Umbilical cord (tissue), 2 donors: ENCODE measurements around the gene KCNE1. TPM values are rescaled to one million over a fixed set of nuclear protein-coding genes. Genes with fewer than 3 reads are reported as not detected.

Experiments used
- DNase-seq: peaks from one replicate; pipeline ENCODE4 v3.0.0-alpha.2; 2015; ENCODE audit warnings: low spot score
- total RNA-seq: library from RNA; depleted of rRNA; stranded (reverse); fragments of >200 nt; gene quantifications from one replicate; pipeline ENCODE4 v1.2.3, GENCODE V29; 2014; ENCODE audit warnings: low replicate concordance; ENCODE audit not compliant: insufficient read depth

The KCNE1 gene
- total RNA-seq, 1 donor from 2014 or later = 0.72 TPM

- DNase-seq = no peak
Measured at GRCh38 chr21:34536311-34536710, 24.3 kb upstream of the KCNE1 start.

GRCh38 chr21:34535886-34536285 lies 23.9 kb upstream of the KCNE1 start:
- DNase-seq = no peak

GRCh38 chr21:34534522-34534921 lies 22.5 kb upstream of the KCNE1 start:
- DNase-seq = no peak

- no peak for DNase-seq
Measured at GRCh38 chr21:34533938-34534337, 21.9 kb upstream of the KCNE1 start.

DNA sequence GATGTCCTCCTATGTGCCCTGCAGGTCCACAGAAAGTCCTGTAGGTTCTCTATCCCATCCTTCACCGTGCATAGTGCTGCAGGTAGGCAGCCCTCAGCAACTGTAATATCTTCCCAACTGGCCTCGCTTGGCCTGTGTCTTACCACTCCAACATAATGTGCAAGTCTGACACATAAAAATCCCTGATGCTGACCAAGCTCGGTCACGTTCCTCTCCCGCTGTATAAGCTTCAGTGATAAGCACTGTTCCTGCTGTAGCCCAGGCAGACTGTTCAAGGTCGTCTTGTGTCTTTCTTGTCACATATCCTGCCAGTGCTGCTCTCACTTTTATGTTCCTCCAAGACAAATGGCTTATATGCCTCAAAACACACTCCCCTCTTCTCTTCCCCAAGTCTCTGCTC lies 19.4 kb upstream of the KCNE1 start:
- DNase-seq = no peak

DNA sequence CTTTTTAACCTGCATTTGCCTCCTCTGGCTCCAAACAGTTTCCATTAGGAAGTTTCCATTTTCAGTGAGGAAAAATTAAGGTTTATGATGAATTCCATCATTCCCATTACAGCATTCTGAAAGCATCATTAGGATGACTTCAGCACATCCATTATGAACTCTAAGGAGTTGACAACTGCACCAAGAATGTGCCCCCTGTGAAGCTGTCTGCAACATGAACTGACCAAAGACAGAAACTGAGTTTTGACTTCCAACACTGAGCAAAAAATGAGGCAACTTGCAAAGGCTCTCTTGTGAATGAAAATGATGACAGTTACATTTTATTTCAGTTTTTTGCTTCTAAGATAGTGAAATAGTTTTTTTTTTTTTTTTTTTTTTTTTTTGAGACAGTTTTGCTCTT lies 18.3 kb upstream of the KCNE1 start:
- DNase-seq = no peak

GRCh38 chr21:34528131-34528561 lies 16.1 kb upstream of the KCNE1 start:
- DNase-seq = no peak

GRCh38 chr21:34526618-34527290 lies 14.7 kb upstream of the KCNE1 start:
- DNase-seq = peak; percentile 97

GRCh38 chr21:34526241-34526617 lies 14.2 kb upstream of the KCNE1 start:
- peak; percentile 76 for DNase-seq

DNA sequence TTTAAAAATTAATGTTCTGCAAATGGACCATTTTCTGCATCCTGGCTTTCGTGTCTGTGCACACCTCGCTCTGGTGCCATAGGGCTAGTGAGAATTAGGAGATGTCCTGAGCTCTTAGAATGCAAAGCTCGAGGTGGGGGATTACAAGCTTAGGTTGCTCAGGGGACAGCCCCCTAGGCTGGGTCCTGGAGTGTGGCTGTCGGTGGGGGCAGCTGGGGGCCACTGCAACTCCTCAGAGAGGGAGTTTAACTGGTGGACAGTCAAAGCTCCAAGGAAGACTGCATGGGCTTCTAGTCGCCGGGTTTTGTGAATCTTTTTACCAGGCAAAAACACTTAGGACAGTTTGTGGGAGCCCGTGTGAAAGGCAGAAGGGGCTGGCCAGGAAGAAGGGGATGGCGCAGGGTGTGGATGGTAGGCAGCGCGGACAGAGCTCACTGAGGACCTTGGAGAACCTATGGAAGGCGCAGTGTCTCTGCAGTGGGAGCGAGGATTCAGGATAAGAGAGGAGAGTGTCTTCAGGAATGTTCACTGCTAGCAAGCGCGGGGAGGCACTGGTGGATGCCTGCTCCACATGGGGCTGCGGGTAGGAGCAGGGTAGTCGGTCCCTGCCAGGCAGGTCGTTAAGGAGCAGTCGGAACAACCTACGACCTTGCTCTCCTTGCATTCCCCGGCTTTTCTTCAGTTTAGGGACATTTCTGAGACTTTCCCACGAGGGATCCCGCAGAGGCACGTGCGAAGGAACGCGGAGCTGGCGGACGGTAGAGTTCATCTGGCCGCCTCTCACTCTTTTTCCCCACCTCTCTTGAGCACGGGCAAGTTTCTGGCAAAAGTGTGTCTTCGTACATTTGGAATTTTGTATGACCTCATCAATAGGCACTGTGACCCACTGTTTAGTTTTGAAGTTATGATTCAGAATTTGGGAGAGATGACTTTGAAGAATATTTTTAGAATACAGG lies 12.9 kb upstream of the KCNE1 start:
- DNase-seq = peak; percentile 58

DNA sequence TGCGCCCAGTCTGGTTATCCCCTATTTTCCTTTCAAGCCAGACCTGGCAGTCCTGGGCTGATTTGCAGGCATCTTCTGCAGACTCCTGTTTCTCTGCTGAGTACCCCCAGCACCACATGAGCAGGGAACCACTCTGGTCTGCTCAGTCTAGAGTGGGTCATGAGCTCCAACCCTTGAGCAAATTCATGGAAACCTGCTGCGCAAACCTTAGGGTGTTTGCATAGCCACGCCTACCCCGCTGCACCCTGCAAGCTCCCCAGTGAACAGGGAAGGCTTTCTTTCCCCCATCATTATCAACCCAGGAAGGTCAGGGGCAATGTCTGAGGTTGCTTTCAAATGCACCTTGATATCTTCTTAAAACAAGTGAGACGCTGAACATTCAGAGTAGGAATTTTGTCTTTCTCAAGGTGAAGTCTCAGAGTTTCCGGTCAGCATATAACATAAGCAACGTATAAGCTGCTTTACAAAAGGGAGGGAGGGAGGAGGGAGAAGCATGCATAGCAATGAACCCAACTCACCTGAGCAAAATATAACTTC lies 11.1 kb upstream of the KCNE1 start:
- no peak for DNase-seq

DNA sequence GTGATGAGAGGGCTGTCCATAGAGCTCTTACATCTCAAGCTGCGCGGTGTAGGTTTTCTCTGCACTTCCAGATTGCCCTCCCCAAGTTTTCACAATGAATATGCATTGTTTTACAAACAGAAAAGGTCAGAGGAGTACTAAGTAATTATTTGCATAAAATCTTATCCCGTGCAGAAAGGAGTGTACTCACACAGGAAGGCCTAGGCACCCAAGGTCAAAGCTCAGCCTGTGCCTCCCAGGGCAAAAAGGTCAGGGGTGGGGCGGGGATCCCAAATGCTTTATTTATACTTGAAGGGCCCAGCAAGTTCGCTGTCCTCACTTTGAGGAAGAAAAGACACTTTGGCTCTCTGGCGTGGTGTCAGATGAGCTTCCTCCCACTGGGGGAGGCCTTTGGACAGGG lies 10.3 kb upstream of the KCNE1 start:
- no peak for DNase-seq

- DNase-seq = no peak
Measured at GRCh38 chr21:34521561-34521960, 9.6 kb upstream of the KCNE1 start.

GRCh38 chr21:34520764-34521508 lies 8.9 kb upstream of the KCNE1 start:
- no peak for DNase-seq

DNA sequence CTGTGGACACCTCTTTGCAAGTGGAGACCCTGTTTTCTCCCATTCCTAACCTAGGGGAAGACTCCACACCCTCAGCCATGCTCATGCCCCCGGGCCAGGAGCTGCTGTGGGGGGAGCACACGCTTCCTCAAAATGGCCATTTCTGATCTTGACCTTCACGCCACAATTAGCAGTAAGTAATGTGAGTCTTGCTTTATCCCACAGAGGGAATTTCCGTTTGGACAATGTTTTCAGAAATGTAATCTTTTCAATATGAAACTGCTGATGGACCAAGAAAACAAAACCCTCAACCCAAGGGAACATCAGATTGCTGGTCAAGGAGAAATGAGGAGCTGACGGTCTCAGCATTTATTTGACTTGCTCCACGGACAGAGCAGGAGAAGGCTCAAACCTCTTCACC lies 8.3 kb upstream of the KCNE1 start:
- no peak for DNase-seq

DNA sequence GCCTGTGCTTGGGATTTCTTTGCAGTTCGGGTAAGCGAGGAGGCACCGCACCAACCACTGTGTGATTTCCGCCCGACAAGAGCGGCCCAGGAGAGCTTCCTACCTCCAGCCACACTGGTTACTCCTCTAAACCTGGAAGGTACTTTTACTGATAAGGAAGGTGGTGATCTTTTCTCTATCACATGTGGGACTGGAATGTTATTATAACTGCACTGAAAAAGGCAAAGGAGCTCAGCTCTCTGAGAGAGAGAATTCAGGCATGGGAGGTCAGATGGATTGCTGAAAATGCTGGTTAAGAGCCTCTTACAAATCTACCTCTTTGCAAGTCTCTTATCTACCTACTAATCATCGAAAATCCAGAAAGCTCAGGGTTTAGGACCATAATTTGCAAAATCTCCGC lies 7.7 kb upstream of the KCNE1 start:
- DNase-seq = no peak

GRCh38 chr21:34519016-34519415 lies 7.0 kb upstream of the KCNE1 start:
- no peak for DNase-seq

DNA sequence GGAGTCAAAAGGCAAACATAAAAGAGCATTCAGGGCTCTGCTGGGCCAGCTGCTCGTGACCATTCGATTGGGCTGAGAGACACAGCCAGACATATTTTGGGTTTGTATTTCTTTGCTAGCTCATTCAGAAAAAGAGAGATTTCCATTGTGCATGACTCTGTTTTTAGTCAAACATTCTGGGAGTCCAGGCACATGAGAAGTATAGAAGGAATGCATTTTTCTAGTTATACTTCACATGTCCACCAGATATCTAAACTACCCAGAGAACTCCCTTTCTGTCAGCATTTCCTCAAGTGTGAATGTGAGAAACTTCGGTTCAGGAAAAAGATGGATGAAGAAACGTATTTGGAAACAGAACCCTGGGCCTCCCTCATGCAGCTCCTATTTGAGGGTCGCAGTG lies 6.3 kb upstream of the KCNE1 start:
- DNase-seq = no peak

DNA sequence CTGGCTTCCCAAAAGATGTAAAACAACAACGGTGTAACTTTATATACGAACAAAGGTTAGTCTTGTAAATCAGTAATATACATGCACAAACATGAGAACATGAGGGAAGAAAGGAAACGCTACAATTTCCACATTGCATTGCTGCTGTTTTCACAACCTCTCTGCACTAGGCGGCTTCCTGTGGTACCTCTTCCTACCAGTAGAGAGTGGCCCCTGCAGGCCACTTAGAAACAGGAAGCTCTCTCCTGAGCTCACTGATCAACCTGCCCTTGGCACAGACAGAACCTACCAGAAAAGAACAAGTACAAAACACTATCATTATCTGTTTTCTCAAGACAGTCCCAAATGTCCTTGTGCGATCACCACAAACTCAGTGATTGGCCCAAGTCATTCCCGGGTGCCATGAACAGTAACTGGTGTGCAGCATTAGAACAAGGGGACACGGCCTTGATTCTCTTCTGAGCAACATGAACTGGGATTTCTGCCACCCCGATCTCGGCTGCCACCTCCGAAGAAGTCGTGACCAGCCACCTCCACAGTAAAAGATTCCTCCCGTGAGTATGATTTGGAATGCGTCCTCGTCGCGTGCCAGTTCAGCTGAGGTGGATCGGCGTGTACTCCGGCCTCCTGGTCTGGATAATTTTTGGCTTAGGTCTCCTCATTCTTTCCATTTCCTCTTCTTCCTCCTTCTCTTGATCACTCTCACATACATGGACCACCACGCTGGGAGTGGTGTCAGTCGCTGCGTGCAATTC lies 5.7 kb upstream of the KCNE1 start:
- DNase-seq = no peak

- DNase-seq = no peak
Measured at GRCh38 chr21:34517039-34517438, 5.0 kb upstream of the KCNE1 start.

- no peak for DNase-seq
Measured at GRCh38 chr21:34514576-34515115, 2.6 kb upstream of the KCNE1 start.
